BLaER1 (cell line): ENCODE measurements around the gene HHAT.

Source experiments
- H3K27ac ChIP-seq: shearing (Covaris generic); formaldehyde crosslinking; 2 replicates; pipeline ENCODE4 v1.8.1; 2022
- H3K27me3 ChIP-seq: shearing (Covaris generic); formaldehyde crosslinking; 2 replicates; pipeline ENCODE4 v1.8.1; 2022
- H3K36me3 ChIP-seq: shearing (Covaris generic); formaldehyde crosslinking; 2 replicates; pipeline ENCODE4 v1.8.1; 2022
- H3K4me1 ChIP-seq: shearing (Covaris generic); formaldehyde crosslinking; 2 replicates; pipeline ENCODE4 v1.8.1; 2022
- H3K4me2 ChIP-seq: shearing (Covaris generic); formaldehyde crosslinking; 2 replicates; pipeline ENCODE4 v1.8.1; 2022
- H3K4me3 ChIP-seq: shearing (Covaris generic); formaldehyde crosslinking; 2 replicates; pipeline ENCODE4 v1.8.1; 2022
- H3K9ac ChIP-seq: shearing (Covaris generic); formaldehyde crosslinking; 2 replicates; pipeline ENCODE4 v1.8.1; 2022
- H3K9me3 ChIP-seq: shearing (Covaris generic); formaldehyde crosslinking; 2 replicates; pipeline ENCODE4 v1.8.1; 2022
- H4K20me1 ChIP-seq: shearing (Covaris generic); formaldehyde crosslinking; 2 replicates; pipeline ENCODE4 v1.8.1; 2022
- Cebpa-rat ChIP-seq: shearing (Covaris generic); IDR thresholded peaks from 2 replicates; pipeline ENCODE4 v1.8.1; 2022

Gene HHAT

DNA sequence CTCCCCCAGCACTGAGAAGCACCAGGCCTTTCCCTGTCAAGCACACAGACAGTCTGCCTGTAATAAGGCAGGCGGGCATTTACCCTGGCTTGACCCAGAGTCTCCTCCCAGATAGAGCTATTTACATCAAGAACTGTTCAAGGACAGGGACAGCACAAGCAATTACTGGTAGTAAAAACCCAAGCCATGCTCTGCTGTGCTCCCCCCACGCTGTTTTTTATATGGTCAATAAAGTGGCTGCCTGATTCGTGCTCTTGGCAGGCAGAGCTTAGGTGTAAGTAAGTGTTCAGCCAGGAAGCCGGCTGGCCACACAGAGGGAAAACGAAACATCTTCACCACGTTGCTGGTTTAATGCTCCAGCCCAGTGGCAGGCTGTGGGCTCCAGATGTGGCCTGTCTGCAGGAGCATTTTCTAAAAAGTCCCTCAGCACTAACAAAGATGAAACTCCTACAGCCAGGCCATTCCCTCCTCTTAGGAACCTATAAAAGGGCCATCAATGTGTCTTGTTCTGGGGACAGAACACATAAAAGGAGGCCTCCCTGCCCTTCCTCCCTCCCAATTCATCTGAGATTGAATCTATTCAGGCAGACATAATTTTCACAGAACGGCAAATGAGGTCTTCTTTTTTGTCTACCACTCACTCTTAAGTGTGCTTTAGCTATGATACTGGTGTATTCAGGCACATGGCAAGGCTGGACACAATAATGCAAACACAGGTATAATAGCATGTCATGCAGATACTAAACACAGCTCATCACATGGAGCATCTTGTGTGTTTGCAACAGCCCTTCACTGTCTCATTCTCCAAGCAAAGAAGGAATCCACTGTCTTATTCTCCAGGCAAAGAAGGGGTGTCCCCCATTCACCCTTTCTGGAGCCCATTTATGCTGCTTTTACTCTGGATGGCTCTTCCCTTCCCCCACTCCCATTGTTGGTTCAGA lies 378.9 kb downstream of the HHAT start:
- Histone ChIP-seq H3K9ac (no peak overlapping the region), H3K4me3 (no peak overlapping the region), H3K27me3 (no peaks in the 10 kb centered on the region), H3K4me2 (no peak overlapping the region), H3K9me3 (no peaks in the 10 kb centered on the region), H4K20me1 (no peaks in the 10 kb centered on the region), H3K4me1 (no peaks in the 10 kb centered on the region), H3K36me3 (no peaks in the 10 kb centered on the region), H3K27ac (no peak overlapping the region)
- TF ChIP-seq Cebpa-rat = no peak

DNA sequence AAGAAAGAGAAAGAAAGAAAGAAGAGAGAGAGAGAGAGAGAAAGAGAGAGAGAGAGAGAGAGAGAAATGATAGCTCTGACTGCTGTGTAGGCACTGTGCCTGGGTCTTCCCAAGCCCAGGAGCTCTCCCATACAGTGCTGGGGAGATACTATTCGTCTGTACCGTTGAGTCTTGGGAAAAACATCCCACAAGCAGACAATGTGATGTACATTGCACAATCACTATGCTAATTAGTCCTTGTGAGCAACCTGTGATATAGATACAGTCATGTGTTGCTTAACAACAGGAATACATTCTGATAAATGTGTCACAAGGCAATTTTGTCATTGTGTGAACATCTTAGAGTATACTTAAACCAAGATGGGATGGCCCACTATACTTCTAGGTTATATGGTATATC lies 381.0 kb downstream of the HHAT start:
- Histone ChIP-seq H3K4me3 (no peak overlapping the region), H3K9ac (no peak overlapping the region), H3K4me1 (no peaks in the 10 kb centered on the region), H4K20me1 (no peaks in the 10 kb centered on the region), H3K36me3 (no peaks in the 10 kb centered on the region), H3K27me3 (no peaks in the 10 kb centered on the region), H3K27ac (no peak overlapping the region), H3K4me2 (no peak overlapping the region), H3K9me3 (no peaks in the 10 kb centered on the region)
- peak; percentile 29; the same call in 1 of the 2 replicates for TF ChIP-seq Cebpa-rat

DNA sequence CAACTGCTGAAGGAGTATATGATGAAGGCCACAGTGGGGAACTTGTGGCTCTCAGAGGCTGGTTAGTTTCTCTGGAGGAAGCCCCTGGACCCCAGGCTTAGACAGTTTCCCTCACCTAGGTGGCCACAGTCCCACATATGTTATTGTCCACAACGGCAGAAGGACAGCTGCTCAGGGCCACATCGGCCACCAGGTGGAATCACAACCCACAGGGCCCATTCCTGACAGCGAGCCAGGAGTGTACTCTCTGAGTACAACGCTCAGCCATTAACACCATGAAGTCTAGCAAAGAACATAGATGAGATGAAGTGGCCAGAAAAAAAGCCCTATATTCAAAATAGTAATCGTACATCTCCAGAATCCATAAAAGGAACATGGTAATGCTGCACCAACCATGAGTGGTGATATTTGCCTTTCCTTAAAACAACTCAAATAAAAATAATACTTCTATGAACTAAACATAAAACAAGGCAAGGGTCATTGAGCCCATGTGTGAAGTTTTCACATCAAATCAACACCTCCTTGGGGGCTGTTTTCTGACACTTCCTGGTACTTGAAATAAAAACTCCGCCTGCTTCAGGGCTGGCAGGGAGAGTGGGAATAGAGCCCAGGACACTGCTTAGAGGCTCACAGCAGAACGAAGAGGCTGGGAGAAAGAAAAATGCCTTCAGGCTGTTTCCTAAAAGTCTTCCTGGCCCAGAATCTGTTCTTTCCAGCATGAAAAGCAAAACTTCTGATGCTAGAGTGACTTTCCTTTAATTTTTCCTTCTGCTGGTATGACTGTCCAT lies 383.3 kb downstream of the HHAT start:
- no peaks in the 10 kb centered on the region for H3K4me1 ChIP-seq
- no peak for TF ChIP-seq Cebpa-rat
- H3K27ac ChIP-seq = no peak overlapping the region
- H3K36me3 ChIP-seq = no peaks in the 10 kb centered on the region
- no peaks in the 10 kb centered on the region for H3K27me3 ChIP-seq
- no peak overlapping the region for H3K4me2 ChIP-seq
- no peaks in the 10 kb centered on the region for H4K20me1 ChIP-seq
- no peaks in the 10 kb centered on the region for H3K9me3 ChIP-seq
- H3K4me3 ChIP-seq = no peak overlapping the region
- no peak overlapping the region for H3K9ac ChIP-seq

DNA sequence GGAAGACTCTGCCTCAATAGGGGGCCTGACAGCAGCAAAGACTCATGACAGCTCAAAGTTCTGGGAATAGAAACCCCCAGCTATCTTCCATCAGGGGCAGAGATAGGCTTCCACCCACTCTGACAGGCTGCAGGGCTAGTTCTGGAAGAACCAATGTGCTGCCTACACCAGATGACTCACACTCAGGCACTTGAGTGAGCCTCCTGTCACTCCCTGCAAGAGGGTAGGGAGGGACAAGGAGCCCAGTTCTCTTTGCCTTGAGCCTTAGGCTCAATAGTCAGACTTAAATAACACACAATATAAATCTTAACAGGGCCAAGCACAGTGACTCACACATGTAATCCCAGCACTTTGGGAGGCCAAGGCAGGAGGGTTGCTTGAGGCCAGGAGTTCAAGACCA lies 386.4 kb downstream of the HHAT start:
- Histone ChIP-seq H3K27me3 (no peaks in the 10 kb centered on the region), H4K20me1 (no peaks in the 10 kb centered on the region), H3K4me3 (no peak overlapping the region), H3K9me3 (no peaks in the 10 kb centered on the region), H3K36me3 (no peaks in the 10 kb centered on the region), H3K27ac (no peak overlapping the region), H3K4me1 (no peaks in the 10 kb centered on the region), H3K9ac (no peak overlapping the region), H3K4me2 (no peak overlapping the region)
- no peak for TF ChIP-seq Cebpa-rat

DNA sequence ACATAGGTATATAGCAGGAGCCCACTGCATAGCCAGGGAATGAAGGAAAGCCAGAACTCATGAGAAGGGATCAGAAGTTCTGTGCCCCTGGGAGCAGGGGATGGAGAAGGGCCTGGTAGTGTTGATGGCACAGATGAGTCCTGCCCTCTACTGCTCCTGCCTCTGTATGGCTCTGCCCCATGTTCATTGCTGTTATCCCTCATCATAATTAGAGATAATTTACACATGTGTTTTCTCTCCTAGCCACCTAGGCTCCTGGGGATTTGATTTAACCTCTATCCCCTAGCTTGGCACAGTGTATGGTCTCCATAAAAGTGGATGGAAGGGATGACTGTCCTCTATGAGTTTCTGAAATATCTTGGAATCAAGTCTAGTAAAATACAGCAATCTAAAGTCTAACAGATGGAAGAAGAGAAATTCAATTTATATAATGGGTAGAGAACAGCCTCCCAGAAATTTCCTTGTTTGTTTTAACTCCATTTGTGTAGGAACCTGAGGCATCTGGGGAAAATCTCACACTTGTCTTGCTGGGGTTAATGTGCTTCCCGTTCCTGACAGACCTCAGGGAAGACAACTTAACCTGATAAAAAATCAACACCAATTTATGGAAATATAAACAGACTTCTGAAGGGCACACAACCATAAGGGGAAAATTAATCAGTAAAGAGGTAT lies 393.8 kb downstream of the HHAT start:
- H3K27me3 ChIP-seq = no peaks in the 10 kb centered on the region
- no peaks in the 10 kb centered on the region for H3K36me3 ChIP-seq
- peaks cover 3% of the 10 kb centered on the region; the same call in 1 of the 2 replicates for H3K4me1 ChIP-seq
- H3K4me3 ChIP-seq = no peak overlapping the region
- TF ChIP-seq Cebpa-rat = no peak
- H3K9ac ChIP-seq = no peak overlapping the region
- no peaks in the 10 kb centered on the region for H3K9me3 ChIP-seq
- H3K4me2 ChIP-seq = no peak overlapping the region
- H3K27ac ChIP-seq = no peak overlapping the region
- H4K20me1 ChIP-seq = no peaks in the 10 kb centered on the region

DNA sequence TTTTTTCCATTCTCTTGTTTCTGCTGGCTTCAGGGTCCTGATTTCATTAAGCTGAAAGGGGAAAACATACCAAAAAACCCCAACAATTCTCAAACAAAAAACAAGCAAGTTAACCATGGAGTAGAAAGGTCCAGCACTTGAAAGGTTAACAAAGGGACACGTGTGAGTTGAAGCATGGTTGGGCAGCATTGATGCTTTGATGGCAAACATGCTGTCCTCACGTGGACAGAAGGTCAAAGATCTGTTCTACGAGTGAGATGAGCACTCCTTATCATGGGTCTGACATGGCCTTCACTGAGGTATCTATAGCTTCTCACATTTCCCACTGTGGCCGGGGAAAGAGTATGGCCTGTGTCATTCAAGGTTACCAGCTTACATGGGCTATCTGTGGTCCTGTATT lies 394.9 kb downstream of the HHAT start:
- H3K4me3 ChIP-seq = no peak overlapping the region
- no peak overlapping the region for H3K27ac ChIP-seq
- no peaks in the 10 kb centered on the region for H3K27me3 ChIP-seq
- TF ChIP-seq Cebpa-rat = no peak
- H3K9ac ChIP-seq = no peak overlapping the region
- H3K4me2 ChIP-seq = no peak overlapping the region
- no peaks in the 10 kb centered on the region for H3K36me3 ChIP-seq
- H3K4me1 ChIP-seq = peaks cover 10% of the 10 kb centered on the region
- H4K20me1 ChIP-seq = no peaks in the 10 kb centered on the region
- no peaks in the 10 kb centered on the region for H3K9me3 ChIP-seq

DNA sequence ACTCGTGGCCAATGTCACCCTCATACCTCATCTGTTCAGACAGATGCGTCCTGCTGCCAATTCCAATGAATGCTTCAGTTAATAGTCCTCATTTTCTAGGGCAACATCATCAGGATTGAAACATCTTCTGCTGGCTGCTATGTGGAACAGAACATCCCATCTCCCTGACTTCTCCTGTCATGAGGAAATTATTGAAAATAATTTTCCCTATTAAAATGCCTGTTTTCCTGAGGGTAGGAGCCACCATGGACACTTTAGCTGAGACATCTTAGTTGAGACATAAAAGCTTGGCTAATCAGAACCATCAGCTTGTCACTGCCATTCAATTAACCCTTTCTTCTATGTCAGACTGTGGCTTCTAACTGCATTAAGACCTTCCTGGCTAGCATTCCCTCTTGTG lies 396.1 kb downstream of the HHAT start:
- Histone ChIP-seq H3K27me3 (no peaks in the 10 kb centered on the region), H3K4me1 (peaks cover 10% of the 10 kb centered on the region), H4K20me1 (no peaks in the 10 kb centered on the region), H3K27ac (no peak overlapping the region), H3K4me3 (no peak overlapping the region), H3K9me3 (no peaks in the 10 kb centered on the region), H3K9ac (no peak overlapping the region), H3K4me2 (no peak overlapping the region), H3K36me3 (no peaks in the 10 kb centered on the region)
- TF ChIP-seq Cebpa-rat = no peak
